ENCODE measurements around the gene GRK5. TPM values are rescaled to one million over a fixed set of nuclear protein-coding genes. Genes with fewer than 3 reads are reported as not detected.

Gene GRK5
- total RNA-seq, 1 experiment from 2014 or later: 4.8 TPM

- DNase-seq: no peak
- intact Hi-C loops (cut with micrococcal nuclease; ENCODE audit: unreplicated experiment): no loop called here
Observed at GRCh38 chr10:119428789-119429188, 221.4 kb downstream of the GRK5 start.

GRCh38 chr10:119429771-119430170 lies 222.4 kb downstream of the GRK5 start:
- Histone ChIP-seq H3F3A (ENCODE audit: insufficient read depth, low read depth) (no peaks in the 10 kb centered on the region), H4K20me1 (ENCODE audit: insufficient read depth) (no peaks in the 10 kb centered on the region), H3K4me2 (no peak overlapping the region), H3K79me2 (ENCODE audit: low read depth) (no peaks in the 10 kb centered on the region), H3K9me3 (ENCODE audit: insufficient read depth, low read depth) (no peaks in the 10 kb centered on the region), H3K27me3 (ENCODE audit: insufficient read depth, low read depth) (no peaks in the 10 kb centered on the region), H3K36me3 (ENCODE audit: low read depth) (no peaks in the 10 kb centered on the region), H2AFZ (no peak overlapping the region), H3K4me3 (no peak overlapping the region), H3K4me1 (replicated peaks; ENCODE audit: insufficient read depth) (no peaks in the 10 kb centered on the region), H3K9me2 (ENCODE audit: insufficient read depth) (no peaks in the 10 kb centered on the region), H3K27ac (no peak overlapping the region)
- CTCF ChIA-PET: no interaction called here
- DNase-seq: no peak
- TF ChIP-seq EZH2 (IDR thresholded peaks at IDR 0.05; ENCODE audit: low read depth) (no peak), CTCF (conservative IDR thresholded peaks at IDR 0.05) (no peak)
- intact Hi-C loops (cut with micrococcal nuclease; ENCODE audit: unreplicated experiment): no loop called here
- POLR2A ChIA-PET (ENCODE audit: unreplicated experiment): no interaction called here
- BruUV-seq (replicated peaks): no TSS peak

More at GRCh38 chr10:119428789-119429188, 221.4 kb downstream of the GRK5 start:
- Histone ChIP-seq H3K4me1 (replicated peaks; ENCODE audit: insufficient read depth) (no peaks in the 10 kb centered on the region), H2AFZ (no peak overlapping the region), H3K79me2 (ENCODE audit: low read depth) (no peaks in the 10 kb centered on the region), H3K27me3 (ENCODE audit: insufficient read depth, low read depth) (no peaks in the 10 kb centered on the region), H3K9me2 (ENCODE audit: insufficient read depth) (no peaks in the 10 kb centered on the region), H3F3A (ENCODE audit: insufficient read depth, low read depth) (no peaks in the 10 kb centered on the region), H3K9me3 (ENCODE audit: insufficient read depth, low read depth) (no peaks in the 10 kb centered on the region), H3K4me2 (no peak overlapping the region), H3K4me3 (no peak overlapping the region), H3K36me3 (ENCODE audit: low read depth) (no peaks in the 10 kb centered on the region), H4K20me1 (ENCODE audit: insufficient read depth) (no peaks in the 10 kb centered on the region), H3K27ac (no peak overlapping the region)
- no TSS peak for BruUV-seq (replicated peaks)
- ChIA-PET POLR2A (ENCODE audit: unreplicated experiment) (no interaction called here), CTCF (no interaction called here)
- TF ChIP-seq EZH2 (IDR thresholded peaks at IDR 0.05; ENCODE audit: low read depth) (no peak), CTCF (conservative IDR thresholded peaks at IDR 0.05) (no peak)

GRCh38 chr10:119431034-119431772 lies 223.8 kb downstream of the GRK5 start:
- CTCF ChIA-PET: no interaction called here
- no TSS peak for BruUV-seq (replicated peaks)
- intact Hi-C loops (cut with micrococcal nuclease; ENCODE audit: unreplicated experiment): no loop called here

More at GRCh38 chr10:119431034-119431772, 223.8 kb downstream of the GRK5 start:
- Histone ChIP-seq H3K27ac (no peak overlapping the region), H3K4me2 (no peak overlapping the region), H3K9me2 (ENCODE audit: insufficient read depth) (no peaks in the 10 kb centered on the region), H3F3A (ENCODE audit: insufficient read depth, low read depth) (no peaks in the 10 kb centered on the region), H3K36me3 (ENCODE audit: low read depth) (no peaks in the 10 kb centered on the region), H3K79me2 (ENCODE audit: low read depth) (no peaks in the 10 kb centered on the region), H3K27me3 (ENCODE audit: insufficient read depth, low read depth) (no peaks in the 10 kb centered on the region), H3K9me3 (ENCODE audit: insufficient read depth, low read depth) (no peaks in the 10 kb centered on the region), H4K20me1 (ENCODE audit: insufficient read depth) (no peaks in the 10 kb centered on the region), H3K4me3 (no peak overlapping the region), H3K4me1 (replicated peaks; ENCODE audit: insufficient read depth) (no peaks in the 10 kb centered on the region), H2AFZ (no peak overlapping the region)
- no peak for TF ChIP-seq CTCF (conservative IDR thresholded peaks at IDR 0.05)
- no peak for TF ChIP-seq EZH2 (IDR thresholded peaks at IDR 0.05; ENCODE audit: low read depth)
- POLR2A ChIA-PET (ENCODE audit: unreplicated experiment): no interaction called here
- no peak for DNase-seq

Data from PC-9 (cell line).